ENCODE results near the gene ODC1. TPM values are rescaled to one million over a fixed set of nuclear protein-coding genes. Genes with fewer than 3 reads are reported as not detected.

ODC1 gene
- total and polyA plus RNA-seq, 8 donors: 55.0 to 243 (median 214) TPM

- no peak for TF ChIP-seq CTCF (IDR thresholded peaks at IDR 0.05)
- Histone ChIP-seq H3K36me3 (peaks cover 0 to 61% of the 10 kb centered on the region in 2 donors), H3K4me3 (no peak overlapping the region), H3K27ac (no peak overlapping the region), H3K27me3 (no peaks in the 10 kb centered on the region), H3K9me3 (no peaks in the 10 kb centered on the region), H3K4me1 (peaks cover 0 to 15% of the 10 kb centered on the region in 2 donors)
- no peak for DNase-seq
- intact Hi-C loops (cut with DNase I): no loop called here
- no peak for ATAC-seq
These were observed 6.2 kb downstream of the ODC1 start for GRCh38 chr2:10441948-10442347.

- H3K4me1 ChIP-seq: peaks cover 0 to 3% of the 10 kb centered on the region in 2 donors
- ATAC-seq: no peak
- no peak overlapping the region for H3K27ac ChIP-seq
- peak in 1 of 4 donors; percentile 6 for DNase-seq
- intact Hi-C loops (cut with DNase I): no loop called here
- no peaks in the 10 kb centered on the region for H3K9me3 ChIP-seq
- TF ChIP-seq CTCF (IDR thresholded peaks at IDR 0.05): no peak
- H3K27me3 ChIP-seq: no peaks in the 10 kb centered on the region
- H3K36me3 ChIP-seq: peaks cover 0 to 61% of the 10 kb centered on the region in 2 donors
- no peak overlapping the region for H3K4me3 ChIP-seq
These were observed 7.4 kb downstream of the ODC1 start for GRCh38 chr2:10440736-10441135.

GRCh38 chr2:10439971-10440370 is 8.2 kb downstream of the ODC1 start:
- intact Hi-C loops (cut with DNase I): loop anchor here in 1 of 2 donors (10.0 kb wide), 1 partner anchor 215 kb away; no protein-coding TSS in a partner anchor
- DNase-seq: peak in 1 of 4 donors; percentile 45
- Histone ChIP-seq H3K27ac (no peak overlapping the region), H3K4me3 (no peak overlapping the region), H3K9me3 (no peaks in the 10 kb centered on the region), H3K4me1 (peaks cover 0 to 2% of the 10 kb centered on the region in 2 donors), H3K36me3 (peaks cover 0 to 61% of the 10 kb centered on the region in 2 donors), H3K27me3 (no peaks in the 10 kb centered on the region)
- no peak for TF ChIP-seq CTCF (IDR thresholded peaks at IDR 0.05)
- no peak for ATAC-seq

GRCh38 chr2:10439185-10439879 is 8.8 kb downstream of the ODC1 start:
- DNase-seq: peak in 1 of 4 donors; percentile 10
- Histone ChIP-seq H3K9me3 (no peaks in the 10 kb centered on the region), H3K4me3 (no peak overlapping the region), H3K36me3 (peaks cover 0 to 57% of the 10 kb centered on the region in 2 donors), H3K27ac (no peak overlapping the region), H3K27me3 (no peaks in the 10 kb centered on the region), H3K4me1 (peaks cover 0 to 8% of the 10 kb centered on the region in 2 donors)
- intact Hi-C loops (cut with DNase I): loop anchor here in 1 of 2 donors (10.0 kb wide), 1 partner anchor 215 kb away; no protein-coding TSS in a partner anchor
- no peak for TF ChIP-seq CTCF (IDR thresholded peaks at IDR 0.05)
- no peak for ATAC-seq

- TF ChIP-seq CTCF (IDR thresholded peaks at IDR 0.05): no peak
These were observed 9.4 kb downstream of the ODC1 start for GRCh38 chr2:10438688-10439087.

More at GRCh38 chr2:10438688-10439087, 9.4 kb downstream of the ODC1 start:
- Histone ChIP-seq H3K36me3 (peaks cover 0 to 50% of the 10 kb centered on the region in 2 donors), H3K9me3 (no peaks in the 10 kb centered on the region), H3K4me1 (peaks cover 0 to 8% of the 10 kb centered on the region in 2 donors), H3K4me3 (no peak overlapping the region), H3K27me3 (no peaks in the 10 kb centered on the region), H3K27ac (no peak overlapping the region)
- intact Hi-C loops (cut with DNase I): loop anchor here in 1 of 2 donors (10.0 kb wide), 1 partner anchor 216 kb away; no protein-coding TSS in a partner anchor
- ATAC-seq (no peak), DNase-seq (no peak)
